ENCODE measurements around the gene TMEM178B. TPM values are rescaled to one million over a fixed set of nuclear protein-coding genes. Genes with fewer than 3 reads are reported as not detected.

Gene TMEM178B
- total RNA-seq, 2 experiments from 2014 or later: not detected

DNA sequence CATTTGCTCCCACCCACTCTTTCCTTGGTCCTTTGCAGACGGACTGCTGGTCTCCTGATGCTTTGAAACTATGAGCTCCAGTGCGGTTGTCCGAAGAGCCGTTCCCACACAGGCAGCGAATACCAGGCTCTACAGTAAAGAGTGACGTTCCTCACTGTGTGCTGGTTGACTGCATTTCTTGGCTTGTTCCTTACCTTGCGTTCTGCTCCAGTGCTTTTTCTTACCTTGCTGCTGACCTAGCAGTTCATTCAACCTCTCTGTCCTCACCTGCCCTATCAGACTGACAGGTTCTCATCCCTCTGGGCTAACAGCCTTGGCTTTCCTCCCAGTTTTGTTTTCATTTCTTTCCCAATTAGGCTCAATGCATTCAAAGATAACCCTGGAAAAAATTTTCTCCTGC lies 214.8 kb downstream of the TMEM178B start:
- Histone ChIP-seq H3K4me3 (ENCODE audit: low read length) (no peak overlapping the region), H3K27ac (ENCODE audit: low read depth in 1 of 2, low read length in 2 of 2) (no peak overlapping the region), H3K27me3 (ENCODE audit: control insufficient read depth in 1 of 2, insufficient read depth in 2 of 2, low read length in 2 of 2) (peaks cover 0 to 2% of the 10 kb centered on the region in 2 experiments), H3K9me3 (ENCODE audit: control insufficient read depth in 1 of 2, insufficient read depth in 1 of 2, low read length in 2 of 2) (no peaks in the 10 kb centered on the region), H3K4me1 (ENCODE audit: insufficient read depth, low read length) (no peaks in the 10 kb centered on the region), H3K36me3 (ENCODE audit: insufficient read depth, low read length) (no peaks in the 10 kb centered on the region)
- no peak overlapping the region for H3K27ac Mint-ChIP-seq
- H3K4me3 Mint-ChIP-seq: no peak overlapping the region
- no peaks in the 10 kb centered on the region for H3K9me3 Mint-ChIP-seq
- DNase-seq: no peak
- intact Hi-C loops (cut with DNase I, micrococcal nuclease): no loop called here
- no peak for TF ChIP-seq CTCF (IDR thresholded peaks at IDR 0.05)
- no peak for ATAC-seq (ENCODE audit: poor library complexity)
- no peaks in the 10 kb centered on the region for H3K36me3 Mint-ChIP-seq (ENCODE audit: low read depth)
- H3K27me3 Mint-ChIP-seq: peaks cover 24% of the 10 kb centered on the region
- POLR2A ChIA-PET: no interaction called here
- H3K4me1 Mint-ChIP-seq (ENCODE audit: low read depth): peaks cover 7% of the 10 kb centered on the region
- CTCF ChIA-PET: no interaction called here

- intact Hi-C loops (cut with DNase I, micrococcal nuclease): no loop called here
- ChIA-PET CTCF (no interaction called here), POLR2A (no interaction called here)
- no peaks in the 10 kb centered on the region for H3K36me3 ChIP-seq (ENCODE audit: insufficient read depth, low read length)
- H3K9me3 ChIP-seq (ENCODE audit: control insufficient read depth in 1 of 2, insufficient read depth in 1 of 2, low read length in 2 of 2): no peaks in the 10 kb centered on the region
- DNase-seq: no peak
- Mint-ChIP-seq H3K9me3 (no peaks in the 10 kb centered on the region), H3K36me3 (ENCODE audit: low read depth) (no peaks in the 10 kb centered on the region), H3K4me3 (no peak overlapping the region), H3K27me3 (peaks cover 21% of the 10 kb centered on the region), H3K27ac (no peak overlapping the region), H3K4me1 (ENCODE audit: low read depth) (peaks cover 3% of the 10 kb centered on the region)
- TF ChIP-seq CTCF (IDR thresholded peaks at IDR 0.05): no peak
- ATAC-seq (ENCODE audit: poor library complexity): no peak
- no peak overlapping the region for H3K27ac ChIP-seq (ENCODE audit: low read depth in 1 of 2, low read length in 2 of 2)
- no peaks in the 10 kb centered on the region for H3K4me1 ChIP-seq (ENCODE audit: insufficient read depth, low read length)
- peaks cover 0 to 2% of the 10 kb centered on the region in 2 experiments for H3K27me3 ChIP-seq (ENCODE audit: control insufficient read depth in 1 of 2, insufficient read depth in 2 of 2, low read length in 2 of 2)
- no peak overlapping the region for H3K4me3 ChIP-seq (ENCODE audit: low read length)
Observed at GRCh38 chr7:141290365-141290764, 216.5 kb downstream of the TMEM178B start.

GRCh38 chr7:141290973-141291372 lies 217.1 kb downstream of the TMEM178B start:
- H3K27me3 Mint-ChIP-seq: peaks cover 21% of the 10 kb centered on the region
- Histone ChIP-seq H3K4me3 (ENCODE audit: low read length) (no peak overlapping the region), H3K27me3 (ENCODE audit: control insufficient read depth in 1 of 2, insufficient read depth in 2 of 2, low read length in 2 of 2) (peaks cover 0 to 2% of the 10 kb centered on the region in 2 experiments), H3K27ac (ENCODE audit: low read depth in 1 of 2, low read length in 2 of 2) (no peak overlapping the region), H3K9me3 (ENCODE audit: control insufficient read depth in 1 of 2, insufficient read depth in 1 of 2, low read length in 2 of 2) (no peaks in the 10 kb centered on the region), H3K36me3 (ENCODE audit: insufficient read depth, low read length) (no peaks in the 10 kb centered on the region), H3K4me1 (ENCODE audit: insufficient read depth, low read length) (no peaks in the 10 kb centered on the region)
- H3K36me3 Mint-ChIP-seq (ENCODE audit: low read depth): no peaks in the 10 kb centered on the region
- H3K9me3 Mint-ChIP-seq: no peaks in the 10 kb centered on the region
- H3K27ac Mint-ChIP-seq: no peak overlapping the region
- TF ChIP-seq CTCF (IDR thresholded peaks at IDR 0.05): no peak
- H3K4me1 Mint-ChIP-seq (ENCODE audit: low read depth): peaks cover 3% of the 10 kb centered on the region
- H3K4me3 Mint-ChIP-seq: no peak overlapping the region
- intact Hi-C loops (cut with DNase I, micrococcal nuclease): no loop called here
- POLR2A ChIA-PET: no interaction called here
- DNase-seq (no peak), ATAC-seq (ENCODE audit: poor library complexity) (no peak)
- CTCF ChIA-PET: no interaction called here

All from CD4-positive, alpha-beta T cell (primary cell).